Stimulated activated CD4-positive, alpha-beta T cell treated with anti-CD3 and anti-CD28 coated beads, Interleukin-1b, Interleukin-23, amount 100 ng/mL, for 1 hour (primary cell): ENCODE data around the gene ENTPD2.
A peak's percentile ranks its signal among the peaks of the same experiment; 100 is the strongest.
"Not testable (repeated sequence)": the region's sequence is repeated elsewhere in the genome, so short reads cannot be mapped to it uniquely, and the experiment has no call there.

Experiments used
- DNase-seq, 2 donors: peaks; one replicate each; pipeline ENCODE4 v3.0.0-alpha.2; 2020; ENCODE audit warnings: low read depth in 2 of 2

The ENTPD2 gene

GRCh38 chr9:137045294-137046087 lies 8.4 kb downstream of the ENTPD2 start:
- DNase-seq, result no peak

DNA sequence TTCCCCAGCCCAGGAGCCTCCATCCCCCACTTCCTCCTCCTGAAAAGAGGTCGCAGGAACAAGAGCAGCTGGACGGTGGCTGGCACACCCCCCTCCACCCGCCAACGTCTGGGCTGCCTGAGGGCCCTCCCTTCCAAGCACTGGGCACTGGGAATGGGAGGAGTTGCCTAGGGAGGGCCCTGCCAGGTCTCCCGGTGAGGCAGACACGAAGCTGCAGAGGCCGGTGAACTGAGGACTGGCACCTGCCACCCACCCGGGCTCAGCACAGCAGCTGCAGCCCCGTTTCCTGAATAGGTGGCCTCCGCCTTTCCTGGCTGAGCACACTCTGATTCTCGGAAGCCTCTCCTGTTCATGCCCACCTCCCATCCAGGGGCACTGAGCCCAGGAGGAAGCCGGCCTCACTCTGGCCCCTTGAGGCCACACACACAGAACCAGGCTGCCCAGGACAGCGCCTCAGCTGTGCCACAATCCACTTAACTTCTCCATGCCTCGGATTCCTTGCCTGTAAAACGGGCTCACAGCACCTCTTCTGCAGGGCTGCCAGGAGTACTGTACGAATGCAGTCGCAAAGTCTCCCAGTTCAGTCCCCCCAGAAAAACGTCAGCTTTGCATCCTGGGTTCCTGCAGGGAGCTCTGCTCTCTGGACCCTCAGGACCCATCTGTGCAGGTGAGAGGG lies 9.2 kb downstream of the ENTPD2 start:
- no peak for DNase-seq

DNA sequence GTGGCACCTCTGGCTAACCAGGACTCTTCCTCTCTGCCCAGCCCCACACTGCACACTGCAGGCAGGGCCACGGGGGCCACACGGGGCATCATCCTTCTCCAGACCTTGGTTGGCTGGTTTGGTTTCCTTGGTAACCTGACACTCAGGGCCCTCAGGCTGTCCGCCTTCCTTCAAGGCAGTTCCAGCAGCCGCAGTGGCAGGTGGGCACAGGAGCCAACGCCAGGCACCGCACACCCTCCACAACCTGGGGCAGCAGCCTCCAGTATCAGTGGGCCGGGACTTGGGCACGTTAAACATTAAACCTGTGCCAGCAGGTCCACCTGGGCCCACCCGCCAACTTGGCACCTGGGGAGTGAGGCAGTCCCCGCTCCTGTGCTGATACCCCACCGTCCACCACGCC lies 9.8 kb downstream of the ENTPD2 start:
- no peak for DNase-seq

DNA sequence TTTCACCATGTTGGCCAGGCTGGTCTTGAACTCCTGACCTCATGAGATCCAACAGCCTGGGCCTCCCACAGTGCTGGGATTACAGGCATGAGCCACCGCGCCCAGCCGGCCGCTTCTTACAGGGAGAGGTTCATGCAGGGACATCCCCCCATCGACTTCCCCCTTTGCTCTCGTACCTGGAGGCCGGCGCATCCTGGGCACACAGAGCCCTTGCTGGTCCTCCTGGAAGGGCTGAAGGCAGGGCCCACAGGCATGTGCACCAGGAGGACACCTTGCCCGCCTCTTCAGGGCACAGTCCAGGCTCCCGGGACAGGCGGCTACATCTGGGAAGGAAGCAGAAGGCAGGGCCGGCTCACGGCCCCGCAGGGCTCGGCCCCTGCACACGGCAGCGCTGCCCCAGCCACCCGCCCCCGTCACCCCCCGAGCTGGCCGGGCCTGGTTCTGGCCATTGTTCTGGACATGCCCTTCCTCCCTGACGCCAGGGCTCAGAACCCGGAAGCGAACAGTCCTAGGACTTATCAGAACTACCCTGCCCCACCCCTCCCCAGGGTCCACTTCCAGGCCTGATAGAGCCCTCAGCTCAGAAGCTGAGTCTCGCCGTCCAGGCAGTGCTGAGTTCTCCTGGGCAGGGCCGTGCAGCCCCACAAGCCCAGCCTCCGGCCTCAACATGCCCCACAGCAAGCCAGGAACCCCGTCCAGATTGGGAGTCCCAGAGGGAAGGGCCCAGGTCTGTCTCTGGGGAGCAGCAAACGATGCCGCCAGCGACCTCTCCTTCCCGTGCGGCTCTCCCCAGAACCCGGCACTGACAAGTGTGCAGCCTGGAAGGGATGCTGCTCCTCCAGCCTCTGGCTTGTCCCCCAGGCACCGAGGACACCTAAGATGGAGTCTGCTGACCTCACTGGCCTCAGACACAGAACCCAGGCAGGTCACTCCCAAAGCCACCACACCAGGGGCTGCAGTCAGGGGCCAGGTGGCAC lies 10.8 kb downstream of the ENTPD2 start:
- DNase-seq, result no peak

DNA sequence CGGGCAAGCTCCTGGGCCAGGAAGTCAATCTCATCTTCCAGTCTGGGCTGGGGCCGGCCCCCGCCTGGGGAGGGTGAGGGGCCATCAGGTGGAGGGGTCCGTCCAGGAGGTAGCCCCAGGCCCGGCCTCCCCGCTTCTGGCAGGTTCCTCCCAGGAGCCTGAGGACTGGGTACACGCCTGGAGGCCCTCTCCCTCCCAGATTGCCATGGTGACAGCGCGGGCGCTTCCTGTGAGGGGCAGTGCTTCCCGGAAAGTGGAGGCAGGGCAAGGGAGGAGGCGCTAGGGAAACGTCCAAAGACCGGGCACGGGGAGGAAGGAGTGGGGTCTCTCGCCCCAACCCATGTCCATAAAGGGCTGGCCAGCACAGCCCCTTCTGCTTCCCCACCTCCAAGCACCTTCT lies 12.7 kb downstream of the ENTPD2 start:
- no peak for DNase-seq

- no peak for DNase-seq
These were observed 13.3 kb downstream of the ENTPD2 start for GRCh38 chr9:137040568-137040967.

GRCh38 chr9:137039611-137040366 lies 14.1 kb downstream of the ENTPD2 start:
- DNase-seq, result no peak

DNA sequence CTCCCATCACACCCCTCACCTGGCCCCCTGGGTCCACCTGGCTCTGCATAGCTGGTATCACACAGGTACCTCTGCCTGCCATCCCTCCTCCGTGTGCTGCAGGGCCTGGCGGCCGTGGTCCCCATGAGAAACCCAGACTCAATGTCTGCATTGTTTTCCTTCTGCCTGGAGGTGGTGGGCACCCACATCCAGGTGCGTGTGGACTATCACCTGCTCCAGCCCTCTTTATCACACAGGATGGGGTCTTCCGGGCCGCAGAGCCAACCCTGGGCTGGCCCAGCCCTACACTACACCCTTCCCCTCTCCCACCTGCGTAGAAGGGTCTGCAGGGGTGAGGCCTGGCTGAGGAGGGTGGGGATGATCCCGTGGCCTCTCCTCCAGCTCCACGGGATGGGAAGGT lies 14.9 kb downstream of the ENTPD2 start:
- no peak for DNase-seq

- DNase-seq, result no peak
These were observed 16.4 kb downstream of the ENTPD2 start for GRCh38 chr9:137037483-137037882.

GRCh38 chr9:137037035-137037434 lies 16.8 kb downstream of the ENTPD2 start:
- DNase-seq, result no peak

DNA sequence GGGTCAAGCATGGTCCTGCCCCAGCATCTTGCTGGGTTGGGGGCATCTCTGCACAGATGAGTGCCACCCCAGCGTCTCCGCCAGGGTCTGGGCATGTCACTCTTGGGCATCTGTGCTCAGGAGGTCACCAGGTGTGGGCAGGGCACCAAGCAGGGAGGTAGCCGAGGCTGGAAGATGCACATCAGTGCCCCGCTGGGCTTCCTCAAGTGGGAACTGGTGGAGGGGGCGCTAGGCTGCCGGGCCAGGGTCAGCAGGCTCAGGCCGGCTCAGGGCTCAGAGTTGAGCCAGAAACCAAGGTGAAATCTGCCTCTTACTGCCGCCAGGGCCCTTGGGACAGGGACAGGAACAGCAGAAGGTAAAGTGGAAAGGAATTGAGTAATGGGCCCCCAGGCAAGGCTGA lies 17.9 kb downstream of the ENTPD2 start:
- DNase-seq, result no peak

- DNase-seq, result no peak
These were observed 18.4 kb downstream of the ENTPD2 start for GRCh38 chr9:137035507-137035834.

DNA sequence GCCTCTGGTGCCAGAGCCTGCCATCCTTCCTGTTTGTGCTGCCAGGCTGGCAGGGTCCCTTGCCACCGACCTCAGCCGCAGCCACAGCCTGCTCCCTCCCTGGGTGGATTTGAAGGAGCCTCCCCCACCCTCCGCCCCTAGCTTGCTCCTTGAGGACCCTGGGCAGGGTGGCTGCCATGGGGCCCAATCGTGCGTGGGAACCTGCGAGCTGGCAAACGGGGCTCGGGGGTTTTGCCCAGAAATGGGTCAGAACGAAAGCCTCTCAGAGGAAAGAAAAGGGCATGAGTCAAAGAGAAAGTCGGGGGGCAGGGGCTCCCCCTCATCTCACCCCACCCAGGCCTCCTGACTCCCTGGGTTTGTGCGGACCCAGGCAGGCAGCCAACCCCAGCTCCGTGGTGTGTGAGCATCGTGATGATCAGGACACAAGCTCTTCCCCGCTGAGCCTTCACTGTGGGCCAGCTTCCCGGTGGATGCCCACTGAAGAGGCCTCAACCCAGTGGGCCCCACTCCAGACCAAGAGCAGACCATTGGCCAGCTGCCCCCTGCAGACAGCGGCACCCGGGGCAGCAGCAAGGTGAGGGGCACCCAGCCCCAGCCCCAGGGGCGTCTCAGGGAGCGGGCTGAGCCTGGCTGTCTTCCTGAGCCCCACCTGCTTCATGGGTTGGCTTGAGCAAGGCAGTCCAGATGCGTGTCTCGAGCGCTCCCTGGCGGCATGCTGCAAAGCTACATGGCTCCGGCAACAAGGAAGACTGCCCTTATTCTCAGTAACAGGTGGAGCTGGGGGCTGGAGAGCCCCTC lies 19.0 kb downstream of the ENTPD2 start:
- DNase-seq, result peak; percentile 75 to 77

DNA sequence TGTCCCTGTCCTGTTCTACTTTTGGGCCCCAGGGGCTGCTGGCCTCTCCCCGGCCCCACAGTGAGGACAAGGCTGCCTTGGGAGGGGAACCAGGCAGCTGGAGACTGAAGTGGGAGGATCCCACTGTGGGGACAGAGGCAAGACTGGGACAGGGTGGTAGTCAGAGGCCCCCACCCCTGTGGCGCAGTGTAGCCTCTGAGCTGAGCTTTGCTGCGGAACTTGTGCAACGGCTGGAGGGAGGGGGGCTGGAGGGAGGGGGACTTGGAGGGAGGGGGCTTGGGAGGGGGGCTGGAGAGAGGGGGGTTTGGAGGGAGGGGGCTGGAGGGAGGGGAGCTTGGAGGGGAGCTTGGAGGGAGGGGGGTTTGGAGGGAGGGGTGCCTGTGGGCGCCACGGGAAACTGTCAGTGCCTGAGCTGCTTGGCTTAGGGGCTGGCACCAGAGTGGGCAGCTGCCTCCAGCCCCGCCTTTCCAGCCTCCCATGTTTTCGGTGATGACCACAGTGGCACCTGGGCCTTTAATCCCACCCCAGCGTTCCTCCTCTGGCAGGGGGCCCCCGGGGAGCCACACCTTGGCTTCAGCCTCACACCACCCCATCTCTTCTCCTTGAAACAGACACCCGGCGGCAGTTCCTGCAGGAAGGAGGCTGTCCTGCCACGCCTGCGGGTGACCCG lies 19.7 kb downstream of the ENTPD2 start:
- no peak for DNase-seq

GRCh38 chr9:137033481-137033880 lies 20.4 kb downstream of the ENTPD2 start:
- DNase-seq, result not testable (repeated sequence)

DNA sequence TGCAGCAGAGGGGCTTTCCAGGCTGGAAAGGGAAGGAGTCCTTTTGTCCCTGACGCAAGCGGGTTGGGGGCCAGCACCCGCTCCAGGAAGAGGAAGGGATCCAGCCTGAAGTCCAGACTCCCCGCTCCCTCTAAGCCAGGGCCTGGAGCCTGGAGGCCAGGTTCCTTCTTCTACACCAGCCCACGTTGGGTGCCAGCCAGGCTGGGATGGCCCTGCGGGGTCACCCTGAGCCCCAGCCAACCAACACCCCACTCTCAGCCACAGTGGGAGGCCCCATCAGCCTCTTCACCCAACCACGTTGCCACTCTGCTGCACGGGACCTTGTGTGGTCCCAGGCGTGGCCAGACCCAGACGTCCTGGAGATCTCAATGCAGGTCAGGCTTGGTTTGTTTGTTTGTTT lies 21.0 kb downstream of the ENTPD2 start:
- DNase-seq, result no peak

GRCh38 chr9:137031904-137032640 lies 21.8 kb downstream of the ENTPD2 start, which contains the start of gene FUT7:
TSS of gene FUT7 (minus strand) at chr9:137032088. CDS start at chr9:137031991, 97 bp downstream.
- DNase-seq, result no peak

- no peak for DNase-seq
These were observed 23.0 kb downstream of the ENTPD2 start for GRCh38 chr9:137030538-137031527.
